Urinary bladder (tissue), 4 donors: Measurements from ENCODE around the gene FOLH1. TPM values are rescaled to one million over a fixed set of nuclear protein-coding genes. Genes with fewer than 3 reads are reported as not detected.
"Not testable (repeated sequence)": the region's sequence is repeated elsewhere in the genome, so short reads cannot be mapped to it uniquely, and the experiment has no call there.

Source experiments
- DNase-seq: peaks from one replicate; pipeline ENCODE4 v3.0.0-alpha.2; 2015; ENCODE audit errors: extremely low spot score
- H3K27ac ChIP-seq: one replicate; pipeline ENCODE4 v1.5.1; 2013; ENCODE audit warnings: low read depth, mild to moderate bottlenecking, moderate library complexity
- H3K36me3 ChIP-seq: one replicate; pipeline ENCODE4 v1.6.1; 2013; ENCODE audit warnings: mild to moderate bottlenecking, moderate library complexity; ENCODE audit not compliant: insufficient read depth
- H3K4me1 ChIP-seq: one replicate; pipeline ENCODE4 v1.6.1; 2013; ENCODE audit warnings: mild to moderate bottlenecking, moderate library complexity; ENCODE audit not compliant: insufficient read depth
- H3K4me3 ChIP-seq: one replicate; pipeline ENCODE4 v1.5.1; 2013; ENCODE audit warnings: low read depth, low read length
- WGBS: extraction: QIAGEN DNeasy Blood & Tissue Kit; methylation state at CpG from one replicate; pipeline ENCODE4 v1.1.7; 2013; 5-methylcytosine and 5-hydroxymethylcytosine counted together
- polyA plus RNA-seq: library from polyadenylated mRNA; stranded (reverse); fragments of 200-250 nt; gene quantifications from one replicate; pipeline ENCODE4 v1.2.3, GENCODE V29; 2013
- total RNA-seq: library from RNA; depleted of rRNA; stranded (reverse); fragments of >200 nt; gene quantifications from one replicate; pipeline ENCODE4 v1.2.3, GENCODE V29; 2014
- donor health status: healthy with polysubstance abuse.
- donor health status: healthy.

FOLH1 gene
- total and polyA plus RNA-seq, 2 donors: 0.96 to 9.1 TPM

DNA sequence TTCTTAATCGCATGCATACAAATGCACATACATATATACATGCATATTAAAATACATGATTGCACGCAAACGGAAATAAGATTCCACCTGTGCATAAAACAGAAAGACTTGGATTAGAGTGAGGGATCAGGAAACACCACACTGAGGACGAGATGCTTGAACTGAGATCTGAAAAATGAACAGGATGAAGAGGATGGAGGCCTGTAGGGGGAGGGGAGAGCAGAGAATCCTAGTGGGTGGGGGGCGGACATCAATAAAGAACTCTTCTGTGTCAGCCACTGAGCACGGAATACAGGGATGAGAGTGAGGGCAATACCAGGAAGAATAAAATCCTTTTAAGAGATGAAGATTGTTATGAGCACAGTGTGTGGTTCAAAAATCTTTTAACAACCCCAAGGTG, 1.4 kb downstream of the FOLH1 start:
- H3K4me1 ChIP-seq, H3K4me3 ChIP-seq: not testable (repeated sequence)
- 85% methylated on average over 6 of the region's 6 CpGs for WGBS

DNA sequence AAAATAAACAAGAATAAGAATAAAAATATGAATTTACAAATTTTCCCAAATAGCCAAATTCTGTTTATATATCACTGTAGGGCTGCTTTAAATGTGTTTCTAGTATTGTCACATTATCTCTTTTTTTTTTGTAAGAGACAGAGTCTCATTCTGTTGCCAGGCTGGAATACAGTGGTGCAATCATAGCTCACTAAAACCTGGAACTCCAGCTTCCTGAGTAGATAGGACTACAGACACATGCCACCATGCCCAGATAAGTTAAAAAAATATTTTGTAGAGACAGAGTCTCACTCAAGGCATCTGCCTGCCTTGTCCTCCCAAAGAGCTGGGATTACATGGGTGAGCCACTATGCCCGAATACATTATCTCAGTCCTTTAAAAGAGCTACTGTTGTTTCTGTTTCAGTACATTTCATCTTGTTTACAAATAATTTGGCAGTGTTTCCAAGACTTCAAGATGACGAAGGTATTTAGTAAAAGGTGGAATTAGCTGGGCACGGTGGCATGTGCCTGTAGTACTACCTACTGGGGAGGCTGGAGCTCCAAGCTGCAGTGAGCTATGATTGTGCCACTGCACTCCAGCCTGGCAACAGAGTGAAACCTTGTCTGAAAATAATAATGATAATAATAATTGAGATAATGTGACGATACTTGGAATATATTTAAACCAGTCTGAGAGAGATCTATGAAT, 6.0 kb downstream of the FOLH1 start:
- H3K4me1 ChIP-seq: no peaks in the 10 kb centered on the region
- DNase-seq: no peak
- 83% methylated on average over 4 of the region's 4 CpGs for WGBS
- H3K4me3 ChIP-seq: no peak overlapping the region
- no peak overlapping the region for H3K27ac ChIP-seq
- H3K36me3 ChIP-seq: no peaks in the 10 kb centered on the region

More for the DNA sequence above, 1.4 kb downstream of the FOLH1 start:
- not testable (repeated sequence) for DNase-seq, H3K36me3 ChIP-seq, H3K27ac ChIP-seq

DNA sequence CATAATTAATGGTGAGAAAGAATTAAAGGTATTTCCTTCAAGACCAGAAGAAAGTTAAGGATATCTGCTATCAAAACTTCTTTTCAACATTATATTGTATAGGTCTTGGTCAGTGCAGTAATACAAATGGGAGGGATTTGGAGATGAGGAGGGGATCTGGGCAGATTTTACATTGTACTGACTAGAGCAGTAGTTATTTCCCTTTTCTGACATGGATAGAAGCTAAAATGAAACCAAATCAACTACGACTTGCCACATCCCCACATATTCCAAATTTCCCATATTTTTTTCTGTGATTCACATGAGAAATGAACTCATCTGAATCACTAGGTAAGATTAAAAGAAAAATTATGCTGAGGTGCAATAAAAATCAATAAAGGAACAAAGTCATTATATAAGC, 11.6 kb downstream of the FOLH1 start:
- not testable (repeated sequence) for H3K27ac ChIP-seq, H3K4me1 ChIP-seq, H3K4me3 ChIP-seq, DNase-seq, H3K36me3 ChIP-seq
- WGBS: 73% methylated on average over 1 of the region's 1 CpG

DNA sequence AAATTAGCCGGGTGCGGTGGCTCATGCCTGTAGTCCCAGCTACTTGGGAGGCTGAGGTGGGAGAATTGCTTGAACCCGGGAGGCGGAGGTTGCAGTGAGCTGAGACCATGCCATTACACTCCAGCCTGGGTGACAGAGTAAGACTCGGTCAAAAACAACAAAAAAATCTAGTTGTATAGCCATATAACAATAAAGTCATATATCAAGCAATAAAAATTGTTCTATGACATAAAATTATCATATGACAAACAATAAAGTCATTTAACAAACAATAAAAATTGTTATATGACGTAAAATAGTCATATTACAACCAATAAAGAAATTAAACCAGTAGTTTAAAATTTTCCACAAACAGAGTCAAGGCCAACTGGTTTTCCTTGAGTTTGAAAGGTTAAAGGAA, 12.4 kb downstream of the FOLH1 start:
- H3K27ac ChIP-seq, DNase-seq, H3K4me1 ChIP-seq, H3K36me3 ChIP-seq, H3K4me3 ChIP-seq: not testable (repeated sequence)
- 82% methylated on average over 6 of the region's 6 CpGs for WGBS

DNA sequence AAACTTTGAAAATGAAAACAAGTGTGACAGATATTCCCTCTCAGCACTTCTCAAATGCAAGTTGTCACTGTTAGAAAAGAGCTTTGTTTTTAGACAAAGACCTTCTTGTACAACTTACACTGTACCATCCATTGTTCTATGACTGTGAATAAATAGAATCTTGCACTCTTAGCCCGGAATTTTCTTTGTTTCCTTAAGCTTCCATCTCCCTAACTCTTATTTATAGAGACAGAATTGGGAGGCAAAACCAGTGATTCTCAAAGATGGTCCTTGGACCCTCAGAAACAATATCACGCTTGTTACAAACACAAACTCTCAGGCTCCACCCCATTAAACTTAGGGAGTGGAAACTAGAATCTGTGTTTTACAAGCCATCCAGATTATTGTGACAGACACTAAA, 18.1 kb downstream of the FOLH1 start:
- H3K4me3 ChIP-seq, H3K27ac ChIP-seq, H3K4me1 ChIP-seq, H3K36me3 ChIP-seq, DNase-seq: not testable (repeated sequence)
- 77% methylated on average over 2 of the region's 2 CpGs for WGBS

DNA sequence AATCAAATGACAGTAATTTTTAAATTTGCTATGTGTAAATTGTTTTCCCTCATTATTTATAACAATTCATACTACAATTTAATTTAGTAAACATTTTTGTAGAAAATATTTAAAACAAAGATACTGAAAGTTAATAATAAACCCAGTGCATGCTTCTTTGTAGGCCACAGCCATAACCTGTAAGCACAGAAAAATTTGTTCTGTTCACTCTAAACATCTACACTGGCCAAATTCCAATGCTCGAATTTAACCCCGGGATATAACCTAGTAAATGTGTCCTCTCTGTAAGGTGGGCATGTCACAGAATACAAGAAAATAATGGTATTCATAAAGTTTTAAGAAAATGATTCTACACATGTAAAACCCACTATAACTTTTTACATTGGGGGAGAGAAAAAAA, 22.2 kb downstream of the FOLH1 start:
- 66% methylated on average over 2 of the region's 2 CpGs for WGBS
- H3K4me3 ChIP-seq, DNase-seq, H3K27ac ChIP-seq, H3K36me3 ChIP-seq, H3K4me1 ChIP-seq: not testable (repeated sequence)

DNA sequence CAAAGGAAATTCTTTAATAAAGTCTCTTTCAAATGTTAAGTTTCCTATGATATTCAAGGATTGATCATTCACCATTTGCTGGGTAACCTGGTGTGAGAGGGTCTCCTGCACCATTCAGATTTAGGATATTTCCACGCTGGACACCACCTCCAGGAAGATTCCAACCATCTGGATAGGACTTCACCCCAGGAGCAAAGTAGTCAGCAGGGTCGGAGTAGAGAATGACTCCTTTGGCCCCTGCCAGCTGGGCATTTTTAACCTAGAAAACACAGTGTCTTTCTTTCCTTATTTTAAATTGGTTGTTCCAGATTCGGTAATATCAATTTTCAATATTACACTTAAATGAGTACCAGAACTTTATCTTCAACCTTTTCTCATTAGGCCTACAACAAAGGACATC, 22.8 kb downstream of the FOLH1 start:
- H3K27ac ChIP-seq, H3K36me3 ChIP-seq, H3K4me1 ChIP-seq, DNase-seq, H3K4me3 ChIP-seq: not testable (repeated sequence)
- 88% methylated on average over 3 of the region's 3 CpGs for WGBS

DNA sequence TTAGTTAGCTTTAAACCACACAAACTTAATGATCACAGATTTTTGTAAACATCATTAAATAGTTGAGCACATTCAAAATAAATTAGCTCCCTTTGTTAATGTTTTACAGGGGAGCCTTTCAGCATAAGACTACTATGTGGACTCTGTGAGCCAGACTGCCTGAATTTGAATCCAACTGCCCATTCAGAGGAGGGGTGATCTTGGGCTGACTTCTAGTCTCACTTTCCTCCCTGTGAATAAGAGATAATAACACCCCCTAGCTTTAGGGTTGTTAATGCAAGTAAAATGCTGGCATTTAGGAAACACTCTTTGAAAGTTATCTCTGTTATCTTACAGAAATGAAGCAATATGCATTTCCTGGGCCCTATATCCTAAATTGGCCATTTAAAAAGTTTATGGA, 23.6 kb downstream of the FOLH1 start:
- not testable (repeated sequence) for DNase-seq, H3K27ac ChIP-seq, H3K4me1 ChIP-seq, H3K36me3 ChIP-seq, H3K4me3 ChIP-seq

DNA sequence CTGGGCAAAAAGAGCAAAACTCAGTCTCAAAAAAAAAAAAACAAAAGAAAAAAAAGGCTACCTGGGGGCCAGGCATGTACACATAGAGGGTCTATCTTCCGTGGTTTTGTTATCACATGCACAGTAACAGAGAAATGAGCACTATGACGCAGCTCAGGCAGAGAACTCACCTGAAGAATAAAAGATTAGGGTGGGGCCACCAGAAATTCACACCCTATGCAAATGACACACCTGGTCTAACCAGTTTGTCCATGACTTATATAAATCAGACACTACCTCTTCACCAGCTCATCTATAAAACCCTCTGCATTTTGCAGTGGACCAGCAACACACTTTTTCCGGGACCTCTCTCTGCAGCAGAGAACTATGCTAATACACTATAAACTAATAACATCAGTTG, 30.5 kb downstream of the FOLH1 start:
- 53% methylated on average over 3 of the region's 3 CpGs for WGBS
- not testable (repeated sequence) for H3K27ac ChIP-seq, H3K36me3 ChIP-seq, H3K4me3 ChIP-seq, H3K4me1 ChIP-seq, DNase-seq

DNA sequence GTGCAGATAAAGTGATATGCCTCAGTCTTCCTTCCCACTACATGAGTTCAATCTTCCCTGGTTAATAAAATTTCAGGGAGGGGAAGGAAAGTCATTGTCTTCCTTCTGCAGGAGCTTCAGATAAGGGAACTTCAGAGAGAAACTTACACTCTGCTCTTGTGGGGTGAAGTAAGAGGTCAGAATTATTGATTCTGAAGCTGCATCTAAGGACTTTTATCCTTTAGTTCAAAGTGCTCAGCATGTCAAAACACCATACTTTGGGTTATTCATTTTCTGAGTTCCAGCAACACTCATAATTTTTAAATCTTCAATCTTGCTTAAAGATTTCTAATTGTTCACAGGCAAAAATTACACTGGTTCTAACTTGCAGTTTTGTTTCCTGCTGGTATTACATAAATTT, 33.0 kb downstream of the FOLH1 start:
- not testable (repeated sequence) for H3K4me1 ChIP-seq, DNase-seq, H3K36me3 ChIP-seq, H3K4me3 ChIP-seq, H3K27ac ChIP-seq

DNA sequence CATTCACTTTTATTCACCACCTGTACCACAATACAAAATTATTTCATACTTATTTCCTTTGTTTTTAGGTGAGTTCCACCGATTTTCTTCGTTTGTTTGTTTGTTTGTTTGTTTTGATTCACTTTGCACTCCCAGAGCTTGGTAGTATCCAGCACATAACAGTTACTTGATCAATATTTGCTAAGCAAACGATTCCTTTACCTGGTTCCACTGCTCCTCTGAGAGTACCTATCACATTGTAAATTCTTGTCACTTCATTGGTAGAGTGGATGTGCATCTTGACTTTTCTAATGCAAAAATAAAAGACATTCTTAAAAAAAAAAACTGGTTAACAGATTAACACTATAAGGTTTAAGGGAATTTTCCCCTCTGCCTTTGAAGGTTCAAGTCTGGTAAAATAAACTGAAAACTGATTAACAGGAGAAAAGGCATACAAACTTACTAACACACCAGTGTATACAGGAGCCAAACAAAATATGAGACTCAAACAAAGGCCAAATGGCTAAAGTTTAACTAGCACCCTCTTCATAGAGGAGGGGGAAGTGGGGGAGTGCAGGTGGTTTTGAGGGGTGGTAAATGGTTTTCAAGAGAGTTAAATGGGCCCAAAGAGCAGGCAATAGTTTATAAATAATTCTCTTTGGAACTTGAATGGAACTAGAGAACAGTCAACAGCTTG, 33.6 kb downstream of the FOLH1 start:
- not testable (repeated sequence) for H3K4me1 ChIP-seq, DNase-seq, H3K36me3 ChIP-seq, H3K4me3 ChIP-seq, H3K27ac ChIP-seq
- 68% methylated on average over 2 of the region's 3 CpGs for whole genome bisulfite sequencing

DNA sequence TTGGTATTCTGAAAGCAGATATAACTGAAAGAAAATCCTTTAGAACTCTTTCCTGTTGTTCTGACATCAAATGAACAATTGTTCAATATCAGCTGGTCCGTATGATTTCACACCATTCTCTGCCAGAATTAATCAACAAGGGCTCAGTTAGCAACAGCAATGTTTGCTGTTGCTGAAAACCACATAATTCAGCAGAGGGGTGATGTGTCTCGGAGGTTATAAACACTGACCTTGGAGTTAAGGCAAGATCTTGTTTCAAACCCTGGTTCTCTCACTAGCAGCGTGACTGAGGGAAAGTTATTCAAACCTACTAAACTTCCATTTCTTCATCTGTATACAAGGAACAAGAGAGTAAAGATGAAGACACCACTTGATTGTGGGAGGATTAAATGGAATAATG, 36.8 kb downstream of the FOLH1 start:
- 69% methylated on average over 3 of the region's 3 CpGs for WGBS
- H3K4me3 ChIP-seq, H3K4me1 ChIP-seq, H3K27ac ChIP-seq, DNase-seq, H3K36me3 ChIP-seq: not testable (repeated sequence)

DNA sequence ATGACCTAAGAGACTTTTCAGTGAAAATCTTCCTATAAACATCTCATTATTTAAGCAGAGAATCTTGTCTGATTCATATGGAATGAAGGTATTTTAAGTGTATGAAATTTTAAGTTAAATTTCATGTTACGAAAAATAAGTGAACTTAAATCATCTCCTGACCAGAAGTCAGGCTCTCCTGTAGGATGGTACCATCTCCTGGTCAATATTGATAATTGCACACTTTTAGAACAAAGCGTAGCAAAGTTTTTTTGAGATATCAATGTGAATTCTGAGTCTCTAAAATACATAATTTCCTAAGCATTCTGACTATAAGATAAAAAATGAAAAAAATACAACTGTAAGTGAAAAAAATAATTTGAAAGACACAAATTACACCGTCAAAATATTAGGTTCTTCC, 38.8 kb downstream of the FOLH1 start:
- not testable (repeated sequence) for H3K4me3 ChIP-seq, H3K4me1 ChIP-seq, H3K27ac ChIP-seq, DNase-seq, H3K36me3 ChIP-seq
- 77% methylated on average over 3 of the region's 3 CpGs for WGBS

DNA sequence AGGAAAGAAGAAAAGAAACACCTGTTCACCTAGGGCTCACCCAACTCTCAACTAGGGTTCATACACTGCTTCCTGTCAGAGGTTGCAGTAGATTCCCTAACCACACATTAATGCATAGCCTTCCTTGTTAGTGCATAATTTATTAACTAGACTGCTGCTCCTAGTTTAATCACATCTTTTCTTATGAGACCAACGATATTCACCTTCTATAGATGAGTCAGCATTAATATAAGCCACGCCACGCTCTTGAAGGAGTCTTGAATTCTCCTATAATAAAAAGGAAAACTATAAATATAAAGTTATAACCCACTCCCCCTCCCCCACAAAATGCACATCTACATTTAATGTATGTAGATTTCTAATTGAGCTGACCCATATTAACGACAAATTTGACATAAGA, 39.4 kb downstream of the FOLH1 start:
- not testable (repeated sequence) for H3K4me3 ChIP-seq, H3K27ac ChIP-seq, H3K4me1 ChIP-seq, H3K36me3 ChIP-seq, DNase-seq
- 84% methylated on average over 4 of the region's 4 CpGs for WGBS
